ENCODE data around the gene RAF1.

RAF1 gene

GRCh38 chr3:12624056-12624455 is 39.9 kb downstream of the RAF1 start:
- Histone ChIP-seq H3K4me2 (ENCODE audit: low read depth, low read length) (no peak overlapping the region), H3K36me3 (replicated peaks; ENCODE audit: insufficient read depth, low read length) (no peaks in the 10 kb centered on the region), H3K4me3 (ENCODE audit: low read length) (no peak overlapping the region), H2AFZ (ENCODE audit: low read length) (no peak overlapping the region), H3K9ac (ENCODE audit: low read length) (no peak overlapping the region), H3K9me3 (replicated peaks; ENCODE audit: insufficient read depth, low read length) (no peaks in the 10 kb centered on the region), H4K20me1 (ENCODE audit: insufficient read depth, low read length) (no peaks in the 10 kb centered on the region), H3K27me3 (replicated peaks; ENCODE audit: insufficient read depth, low read length) (no peaks in the 10 kb centered on the region), H3K4me1 (ENCODE audit: low read length) (peaks cover 53% of the 10 kb centered on the region), H3K9me2 (replicated peaks; ENCODE audit: insufficient read depth, low read length) (no peaks in the 10 kb centered on the region), H3F3A (ENCODE audit: insufficient read depth, low read length) (peaks cover 44% of the 10 kb centered on the region), H3K27ac (ENCODE audit: low read length) (peak overlapping the region; percentile 13; the same call in 1 of the 2 replicates), H3K79me2 (ENCODE audit: low read length) (peaks cover 94% of the 10 kb centered on the region)
- DNase-seq: no peak
- TF ChIP-seq EZH2 (optimal IDR thresholded peaks at IDR 0.05; ENCODE audit: low read depth, low read length) (no peak), CTCF (IDR thresholded peaks at IDR 0.05; ENCODE audit: low read length) (no peak), EZH2phosphoT487 (IDR thresholded peaks at IDR 0.05; ENCODE audit: low read length) (no peak)

GRCh38 chr3:12622335-12622734 is 41.6 kb downstream of the RAF1 start:
- Histone ChIP-seq H3K9ac (ENCODE audit: low read length) (peak overlapping the region; percentile 58), H3K27me3 (replicated peaks; ENCODE audit: insufficient read depth, low read length) (no peaks in the 10 kb centered on the region), H3K4me2 (ENCODE audit: low read depth, low read length) (peak overlapping the region; percentile 87), H3K4me1 (ENCODE audit: low read length) (peaks cover 50% of the 10 kb centered on the region), H3K9me2 (replicated peaks; ENCODE audit: insufficient read depth, low read length) (no peaks in the 10 kb centered on the region), H3K9me3 (replicated peaks; ENCODE audit: insufficient read depth, low read length) (no peaks in the 10 kb centered on the region), H3K79me2 (ENCODE audit: low read length) (peaks cover 94% of the 10 kb centered on the region), H3K36me3 (replicated peaks; ENCODE audit: insufficient read depth, low read length) (peaks cover 7% of the 10 kb centered on the region; the same call in 1 of the 2 replicates), H2AFZ (ENCODE audit: low read length) (no peak overlapping the region), H3F3A (ENCODE audit: insufficient read depth, low read length) (peaks cover 44% of the 10 kb centered on the region), H3K27ac (ENCODE audit: low read length) (peak overlapping the region; percentile 88), H3K4me3 (ENCODE audit: low read length) (peak overlapping the region; percentile 29), H4K20me1 (ENCODE audit: insufficient read depth, low read length) (no peaks in the 10 kb centered on the region; the same call in 1 of the 2 replicates)
- DNase-seq: peak; percentile 93
- no peak for TF ChIP-seq CTCF (IDR thresholded peaks at IDR 0.05; ENCODE audit: low read length)
- TF ChIP-seq EZH2phosphoT487 (IDR thresholded peaks at IDR 0.05; ENCODE audit: low read length): no peak

GRCh38 chr3:12620729-12621128 is 43.2 kb downstream of the RAF1 start:
- H3K79me2 ChIP-seq (ENCODE audit: low read length): peaks cover 94% of the 10 kb centered on the region
- H4K20me1 ChIP-seq (ENCODE audit: insufficient read depth, low read length): no peaks in the 10 kb centered on the region; the same call in 1 of the 2 replicates
- no peaks in the 10 kb centered on the region for H3K9me2 ChIP-seq (replicated peaks; ENCODE audit: insufficient read depth, low read length)
- TF ChIP-seq EZH2 (optimal IDR thresholded peaks at IDR 0.05; ENCODE audit: low read depth, low read length) (no peak), CTCF (IDR thresholded peaks at IDR 0.05; ENCODE audit: low read length) (no peak), EZH2phosphoT487 (IDR thresholded peaks at IDR 0.05; ENCODE audit: low read length) (no peak)
- no peak overlapping the region for H2AFZ ChIP-seq (ENCODE audit: low read length)
- H3K4me1 ChIP-seq (ENCODE audit: low read length): peaks cover 41% of the 10 kb centered on the region
- H3K27me3 ChIP-seq (replicated peaks; ENCODE audit: insufficient read depth, low read length): no peaks in the 10 kb centered on the region
- peak overlapping the region; percentile 88 for H3K27ac ChIP-seq (ENCODE audit: low read length)
- DNase-seq: no peak
- 0 out of 2 replicates have a peak overlapping the region, but pooled peaks have one; percentile 0 for H3K9ac ChIP-seq (ENCODE audit: low read length)
- H3F3A ChIP-seq (ENCODE audit: insufficient read depth, low read length): peaks cover 35% of the 10 kb centered on the region
- H3K4me2 ChIP-seq (ENCODE audit: low read depth, low read length): peak overlapping the region; percentile 87; the same call in 1 of the 2 replicates
- peaks cover 7% of the 10 kb centered on the region; the same call in 1 of the 2 replicates for H3K36me3 ChIP-seq (replicated peaks; ENCODE audit: insufficient read depth, low read length)
- no peak overlapping the region for H3K4me3 ChIP-seq (ENCODE audit: low read length)
- H3K9me3 ChIP-seq (replicated peaks; ENCODE audit: insufficient read depth, low read length): no peaks in the 10 kb centered on the region

All from MM.1S (cell line).